GM18907 (cell line): Measurements from ENCODE around the gene KRTAP12-4.
"Not testable (repeated sequence)": the region's sequence is repeated elsewhere in the genome, so short reads cannot be mapped to it uniquely, and the experiment has no call there.

Experiments
- ATAC-seq: cut with Tn5 transposase; IDR thresholded peaks from one replicate; pipeline ENCODE4 v1.9.1; 2021; ENCODE audit warnings: mild to moderate bottlenecking, moderate library complexity; ENCODE audit not compliant: unreplicated experiment

KRTAP12-4 gene

GRCh38 chr21:44637018-44637850 lies 17.2 kb downstream of the KRTAP12-4 start, which contains the start of gene KRTAP10-10:
Gene KRTAP10-10, plus strand, starts transcription at chr21:44637356. Its CDS starts 62 bp downstream, at chr21:44637418.
- ATAC-seq = no peak

GRCh38 chr21:44636209-44637017 lies 18.0 kb downstream of the KRTAP12-4 start:
- no peak for ATAC-seq

DNA sequence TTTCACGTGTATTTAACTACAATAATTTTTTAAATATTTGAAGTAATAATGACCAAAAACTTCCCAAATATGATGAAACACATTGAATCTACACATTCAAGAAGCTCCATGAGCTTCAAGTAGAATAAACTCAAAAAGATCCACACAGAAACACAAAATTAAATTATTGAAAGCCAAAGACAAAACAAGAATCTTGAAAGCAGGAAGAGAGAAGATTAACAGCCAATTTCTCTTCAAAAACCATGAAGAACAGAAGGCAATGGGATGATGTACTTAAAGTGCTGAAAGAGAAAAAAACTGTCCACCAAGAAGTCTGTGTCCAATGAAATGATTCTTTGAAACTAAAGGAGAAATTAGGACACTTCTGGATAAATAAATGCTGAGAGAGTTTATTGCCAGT lies 22.4 kb downstream of the KRTAP12-4 start:
- no peak for ATAC-seq

- ATAC-seq = no peak
Observed at GRCh38 chr21:44630440-44630839, 24.0 kb downstream of the KRTAP12-4 start.

DNA sequence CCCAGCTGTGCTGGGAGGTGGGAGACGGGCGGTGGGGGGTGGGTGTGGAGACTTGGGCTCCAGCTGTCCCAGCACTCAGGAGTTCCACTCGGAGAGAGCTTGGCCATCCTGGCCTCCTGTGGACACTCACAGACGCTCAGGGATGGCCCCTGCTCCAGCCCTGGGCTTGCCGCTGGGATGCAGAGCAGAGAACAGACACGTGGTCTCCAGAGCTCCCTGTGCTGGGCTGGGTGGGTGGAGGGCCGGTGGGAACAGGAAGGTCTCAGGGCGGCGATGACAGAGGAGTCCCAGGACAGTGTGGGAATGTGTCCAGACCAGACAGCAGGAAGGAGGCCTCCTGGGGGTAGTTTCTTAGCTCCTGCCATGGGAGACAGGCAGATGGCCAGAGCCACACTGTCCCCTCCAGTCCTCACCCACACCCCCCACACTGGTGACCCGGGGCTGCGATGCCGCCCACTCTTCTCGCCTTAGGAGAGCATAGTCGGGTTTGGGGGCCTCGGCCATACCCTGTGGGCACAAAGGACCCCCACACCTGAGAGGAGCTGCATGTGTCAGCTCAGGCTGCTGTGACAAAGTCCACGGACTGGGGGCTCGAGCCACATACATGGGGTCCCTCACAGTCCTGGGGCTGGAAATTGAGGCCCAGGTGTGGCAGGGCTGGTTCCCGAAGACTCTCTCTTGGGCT lies 25.6 kb downstream of the KRTAP12-4 start:
- ATAC-seq = no peak

DNA sequence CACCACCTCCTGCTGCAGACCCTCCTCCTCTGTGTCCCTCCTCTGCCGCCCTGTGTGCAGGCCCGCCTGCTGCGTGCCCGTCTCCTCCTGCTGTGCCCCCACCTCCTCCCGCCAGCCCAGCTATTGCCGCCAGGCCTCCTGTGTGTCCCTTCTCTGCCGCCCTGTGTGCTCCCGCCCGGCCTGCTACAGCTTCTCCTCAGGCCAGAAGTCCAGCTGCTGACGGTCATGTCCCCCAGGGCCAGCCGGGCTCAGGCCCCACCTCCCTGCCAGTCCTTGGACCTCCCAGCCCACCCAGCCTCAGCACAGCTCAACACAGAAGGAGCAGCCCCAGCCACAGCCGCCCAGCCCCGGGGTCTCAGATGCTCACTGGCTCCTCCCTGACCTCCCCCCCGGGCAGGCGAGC lies 26.6 kb downstream of the KRTAP12-4 start:
- ATAC-seq = not testable (repeated sequence)

GRCh38 chr21:44627181-44627822 lies 27.2 kb downstream of the KRTAP12-4 start:
- not testable (repeated sequence) for ATAC-seq

DNA sequence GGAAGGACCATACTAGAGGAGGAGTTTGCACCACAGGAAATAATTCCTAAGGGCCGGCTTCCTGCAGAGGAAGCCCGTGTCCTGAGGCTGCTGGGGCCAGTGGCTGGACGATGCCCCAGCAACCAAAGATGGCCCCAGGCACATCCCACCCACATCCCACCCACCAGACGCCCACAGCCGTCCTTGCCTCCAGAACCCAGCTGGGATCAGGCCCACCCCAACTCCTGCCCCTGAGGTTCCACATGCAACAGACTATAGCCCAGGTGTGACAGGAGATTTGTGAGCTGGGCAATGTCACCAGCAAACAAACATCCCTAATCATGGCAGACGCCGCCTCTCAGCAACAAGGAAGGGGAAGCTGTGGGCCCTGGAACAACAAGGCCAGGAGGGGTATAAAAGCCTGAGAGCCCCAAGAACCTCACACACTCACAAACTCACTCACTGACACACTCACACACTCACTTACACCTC lies 27.8 kb downstream of the KRTAP12-4 start, which contains the start of gene KRTAP10-9:
Gene KRTAP10-9, plus strand, starts transcription at position 421 of the 471 bp plus-strand sequence. CDS start 79 bp downstream, outside the sequence.
- ATAC-seq = no peak

GRCh38 chr21:44626262-44626661 lies 28.2 kb downstream of the KRTAP12-4 start:
- ATAC-seq = no peak

DNA sequence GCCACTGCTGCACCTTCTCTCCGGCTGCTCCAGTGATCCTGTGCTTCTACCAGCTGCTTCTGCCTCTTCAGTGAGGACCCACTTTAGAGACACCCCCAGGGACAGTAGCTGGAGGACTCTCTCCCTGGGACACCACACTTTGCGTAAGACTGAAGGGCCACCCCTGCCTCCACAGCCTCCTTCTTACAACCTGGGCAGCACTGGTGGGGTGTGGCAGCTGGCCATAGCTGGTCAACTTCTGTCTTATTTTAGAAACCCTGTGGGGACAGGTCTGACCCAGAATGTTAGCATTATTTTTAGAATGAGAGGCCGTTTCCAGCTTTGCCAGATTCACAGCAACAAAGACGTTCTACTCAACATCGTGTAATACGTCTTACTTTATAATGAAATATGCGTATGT lies 28.7 kb downstream of the KRTAP12-4 start:
- no peak for ATAC-seq

DNA sequence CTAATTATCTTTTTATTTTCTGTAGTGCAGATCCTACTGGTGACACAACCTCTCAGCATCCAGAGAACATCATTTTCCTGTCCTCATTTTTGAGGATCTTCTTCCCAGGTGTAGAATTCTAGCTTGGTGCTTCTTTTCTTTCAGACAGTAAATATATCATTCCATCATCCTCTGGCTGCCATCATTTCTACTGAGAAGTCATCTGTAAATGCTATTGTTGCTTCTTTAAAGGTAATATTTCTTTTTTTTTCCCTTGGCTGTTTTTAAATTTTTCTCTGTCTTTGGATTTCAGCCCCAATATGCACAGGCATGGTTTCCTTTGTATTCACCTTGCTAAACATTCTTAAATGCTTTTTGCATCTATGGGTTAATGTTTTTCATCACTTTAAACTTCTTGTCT lies 30.9 kb downstream of the KRTAP12-4 start:
- no peak for ATAC-seq

GRCh38 chr21:44619886-44620285 lies 34.6 kb downstream of the KRTAP12-4 start:
- no peak for ATAC-seq

- no peak for ATAC-seq
Observed at GRCh38 chr21:44618909-44619308, 35.5 kb downstream of the KRTAP12-4 start.

DNA sequence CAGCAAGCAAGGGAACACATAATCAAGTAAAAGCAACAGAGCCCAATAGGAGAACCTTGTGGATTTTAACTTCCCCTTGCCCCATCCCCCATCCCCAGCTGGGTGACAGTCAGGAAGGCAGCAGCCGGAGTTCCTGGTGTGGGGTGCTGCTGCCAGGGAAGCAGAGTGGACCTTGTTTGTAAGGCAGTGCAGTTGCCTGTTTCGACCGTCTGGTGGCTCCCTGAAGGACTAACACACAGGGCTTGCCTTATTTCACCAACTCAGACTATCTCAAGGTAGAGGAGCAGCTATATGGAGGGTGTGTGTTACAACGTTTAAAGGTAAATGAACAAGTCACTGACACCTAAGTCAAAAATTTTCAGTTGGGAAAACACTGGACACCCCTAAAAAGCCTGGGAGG lies 36.0 kb downstream of the KRTAP12-4 start:
- ATAC-seq = no peak

GRCh38 chr21:44617071-44617501 lies 37.4 kb downstream of the KRTAP12-4 start:
- no peak for ATAC-seq

DNA sequence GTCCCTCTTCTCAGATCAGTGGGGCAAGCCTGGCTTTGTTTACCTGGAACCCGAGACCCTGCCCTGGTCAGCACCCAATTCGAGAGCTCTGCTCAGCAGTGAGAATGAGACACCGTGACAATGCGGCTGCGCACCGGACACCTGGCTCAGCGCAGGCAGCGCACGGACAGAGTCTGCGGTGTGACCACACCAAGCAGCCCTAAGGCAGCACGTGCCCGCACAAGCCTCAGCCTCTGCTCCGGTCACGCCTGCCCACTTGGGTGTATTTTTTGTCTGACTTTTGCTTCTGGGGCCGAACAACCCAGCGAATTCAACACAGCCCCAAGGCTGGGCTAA lies 37.9 kb downstream of the KRTAP12-4 start:
- ATAC-seq = no peak

- ATAC-seq = no peak
Observed at GRCh38 chr21:44615911-44616590, 38.4 kb downstream of the KRTAP12-4 start.

GRCh38 chr21:44615466-44615865 lies 39.0 kb downstream of the KRTAP12-4 start:
- no peak for ATAC-seq

DNA sequence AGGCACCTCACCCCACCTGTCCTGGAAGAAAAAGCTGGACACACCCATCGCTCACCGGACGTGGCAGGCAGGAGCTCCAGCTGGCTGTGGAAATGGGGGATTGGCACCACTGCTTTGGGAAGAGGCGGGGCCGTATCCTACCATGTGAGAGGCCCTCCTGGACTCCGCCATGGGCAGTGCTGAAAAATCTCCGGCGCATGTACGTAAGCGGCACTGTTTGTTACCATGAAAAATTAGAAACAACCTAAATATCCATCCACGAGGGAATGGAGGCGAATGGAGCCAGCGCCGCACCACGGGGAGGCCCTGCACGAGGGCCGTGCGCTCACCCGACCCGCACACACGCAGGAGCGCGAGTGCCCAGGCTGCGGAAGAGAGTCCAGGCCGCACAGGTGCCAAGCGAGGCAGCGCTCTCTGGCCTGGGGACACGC lies 39.5 kb downstream of the KRTAP12-4 start:
- no peak for ATAC-seq

DNA sequence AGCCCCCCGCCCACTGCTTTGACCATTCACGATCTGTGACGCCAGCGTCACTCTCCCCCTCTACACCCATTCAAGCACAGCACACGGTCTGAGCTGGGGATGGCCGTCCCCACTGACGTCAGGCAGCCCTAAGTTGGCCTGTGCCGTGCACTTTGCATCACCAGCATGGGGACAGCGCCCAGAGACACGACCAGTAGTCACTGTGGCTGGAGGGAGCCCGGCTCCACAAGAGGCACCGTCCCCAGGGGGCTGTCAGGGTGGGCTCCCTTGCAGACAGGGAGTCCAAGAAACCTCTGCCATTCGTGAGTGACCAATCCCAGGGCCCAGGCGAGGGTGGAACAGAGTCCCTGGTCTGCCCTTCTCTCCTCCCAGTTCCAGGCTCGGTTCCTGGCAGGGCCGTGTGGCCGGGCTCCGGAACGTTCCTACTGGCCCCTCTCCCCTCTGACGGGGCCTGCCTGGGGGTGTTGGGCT lies 40.3 kb downstream of the KRTAP12-4 start:
- ATAC-seq = no peak
